Central memory CD8-positive, alpha-beta T cell (primary cell): Measurements from ENCODE around the gene EHMT1.

ENCODE experiments used
- ATAC-seq: fragments of 150-1000 bp; cut with Tn5 transposase; replicated peaks from 2 replicates; pipeline ENCODE4 v1.10.0; 2022; ENCODE audit warnings: mild to moderate bottlenecking, moderate FRiP score, moderate number of reproducible peaks; ENCODE audit not compliant: poor library complexity, severe bottlenecking; ENCODE audit errors: extremely low read depth
- DNase-seq, 2 donors: peaks; one replicate each; pipeline ENCODE4 v3.0.0; 2021; ENCODE audit warnings: low spot score in 2 of 2
- H3K27ac Mint-ChIP-seq: one replicate; pipeline ENCODE4 v1.8.0; 2022; ENCODE audit warnings: low read depth, mild to moderate bottlenecking, moderate library complexity, mixed read lengths
- H3K27me3 Mint-ChIP-seq: one replicate; pipeline ENCODE4 v1.8.0; 2022; ENCODE audit warnings: mixed read lengths
- H3K36me3 Mint-ChIP-seq: one replicate; pipeline ENCODE4 v1.8.0; 2022; ENCODE audit warnings: mild to moderate bottlenecking, moderate library complexity, mixed read lengths; ENCODE audit not compliant: insufficient read depth
- H3K4me1 Mint-ChIP-seq: one replicate; pipeline ENCODE4 v1.8.0; 2022; ENCODE audit warnings: mixed read lengths
- H3K4me3 Mint-ChIP-seq: one replicate; pipeline ENCODE4 v1.8.0; 2022; ENCODE audit warnings: mild to moderate bottlenecking, moderate library complexity, mixed read lengths
- H3K9me3 Mint-ChIP-seq: one replicate; pipeline ENCODE4 v1.8.0; 2022; ENCODE audit warnings: mixed read lengths

EHMT1 gene

GRCh38 chr9:137786511-137786920 lies 167.7 kb downstream of the EHMT1 start:
- H3K27me3 Mint-ChIP-seq, result no peaks in the 10 kb centered on the region
- H3K36me3 Mint-ChIP-seq, result peaks cover 32% of the 10 kb centered on the region
- no peak overlapping the region for H3K27ac Mint-ChIP-seq
- no peaks in the 10 kb centered on the region for H3K9me3 Mint-ChIP-seq
- H3K4me3 Mint-ChIP-seq, result no peak overlapping the region
- ATAC-seq (no peak), DNase-seq (no peak)
- H3K4me1 Mint-ChIP-seq, result peaks cover 20% of the 10 kb centered on the region

GRCh38 chr9:137787381-137787780 lies 168.6 kb downstream of the EHMT1 start:
- no peak for ATAC-seq
- Mint-ChIP-seq H3K4me1 (peaks cover 20% of the 10 kb centered on the region), H3K9me3 (no peaks in the 10 kb centered on the region), H3K27me3 (no peaks in the 10 kb centered on the region), H3K27ac (no peak overlapping the region), H3K36me3 (peaks cover 31% of the 10 kb centered on the region), H3K4me3 (no peak overlapping the region)
- no peak for DNase-seq

DNA sequence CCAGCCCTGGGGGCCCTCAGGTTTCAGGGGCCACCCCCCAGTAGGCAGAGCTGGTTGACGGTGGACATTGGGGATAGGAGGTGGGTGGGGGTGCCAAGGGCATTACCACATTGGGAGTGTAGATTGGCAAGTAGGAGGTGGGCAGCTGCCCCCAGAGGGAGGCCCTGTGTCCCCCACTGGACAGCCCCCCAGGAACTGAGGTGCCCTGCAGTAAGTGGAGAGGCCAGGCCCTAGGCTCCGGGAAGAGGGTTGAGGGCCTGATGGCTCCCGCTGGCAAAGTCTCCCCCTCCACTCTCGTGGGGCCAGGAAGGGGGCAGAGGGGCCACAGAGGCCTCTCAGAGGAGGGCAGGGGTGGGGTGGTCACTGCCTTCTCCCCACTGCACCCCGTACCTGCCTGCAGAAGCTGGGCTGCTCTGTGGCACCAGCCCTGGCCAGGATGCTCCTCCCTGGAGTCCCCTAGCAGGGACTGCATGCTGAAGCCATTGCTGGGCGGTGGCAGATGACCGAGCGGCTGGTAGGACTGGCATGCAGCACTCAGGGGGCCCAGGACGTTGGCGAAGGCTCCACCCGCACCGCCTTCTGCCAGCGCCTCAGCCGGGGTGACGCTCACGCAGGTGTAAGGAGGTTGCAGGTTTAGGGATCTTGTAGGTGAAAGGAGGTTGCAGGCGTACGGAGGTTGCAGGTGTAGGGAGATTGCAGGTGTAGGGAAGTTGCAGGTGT lies 169.1 kb downstream of the EHMT1 start:
- no peak for DNase-seq
- Mint-ChIP-seq H3K36me3 (peaks cover 30% of the 10 kb centered on the region), H3K9me3 (no peaks in the 10 kb centered on the region), H3K27ac (no peak overlapping the region), H3K4me3 (no peak overlapping the region), H3K4me1 (peaks cover 14% of the 10 kb centered on the region), H3K27me3 (no peaks in the 10 kb centered on the region)
- ATAC-seq, result no peak

GRCh38 chr9:137788561-137789294 lies 169.9 kb downstream of the EHMT1 start:
- Mint-ChIP-seq H3K4me3 (no peak overlapping the region), H3K27ac (peak overlapping the region; percentile 81), H3K27me3 (no peaks in the 10 kb centered on the region), H3K36me3 (peaks cover 30% of the 10 kb centered on the region), H3K9me3 (no peaks in the 10 kb centered on the region), H3K4me1 (peaks cover 13% of the 10 kb centered on the region)
- ATAC-seq, result no peak
- no peak for DNase-seq

DNA sequence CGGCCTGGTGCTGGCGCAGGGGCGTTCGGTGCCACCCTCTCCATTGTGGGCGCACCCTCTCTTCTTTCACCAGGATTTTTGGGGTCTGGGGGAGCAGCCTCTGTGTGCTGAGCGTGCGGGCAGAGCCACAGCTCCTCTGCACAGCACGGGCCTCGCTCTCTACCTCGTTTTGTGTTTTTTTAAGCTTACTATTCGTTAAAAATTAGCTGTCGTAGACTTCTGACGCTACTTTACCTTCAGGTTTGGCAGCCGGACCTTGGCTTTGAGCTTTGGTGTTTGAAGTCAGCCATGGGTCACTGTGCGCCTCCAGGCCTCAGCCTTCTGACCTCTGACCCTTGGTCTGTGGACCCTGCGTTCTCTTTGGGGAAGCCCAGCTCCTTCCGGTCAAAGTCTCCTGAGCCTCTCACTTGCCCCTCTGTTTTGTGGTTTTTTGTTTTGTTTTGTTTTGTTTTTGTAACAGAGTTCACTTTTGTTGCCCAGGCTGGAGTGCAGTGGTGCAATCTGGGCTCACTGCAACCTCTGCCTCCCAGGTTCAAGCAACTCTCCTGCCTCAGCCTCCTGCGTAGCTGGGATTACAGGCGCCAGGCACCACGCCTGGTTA lies 170.6 kb downstream of the EHMT1 start:
- no peak for ATAC-seq
- H3K4me1 Mint-ChIP-seq, result peaks cover 10% of the 10 kb centered on the region
- no peak for DNase-seq
- peak overlapping the region; percentile 81 for H3K27ac Mint-ChIP-seq
- H3K36me3 Mint-ChIP-seq, result peaks cover 29% of the 10 kb centered on the region
- no peaks in the 10 kb centered on the region for H3K27me3 Mint-ChIP-seq
- no peaks in the 10 kb centered on the region for H3K9me3 Mint-ChIP-seq
- H3K4me3 Mint-ChIP-seq, result no peak overlapping the region

DNA sequence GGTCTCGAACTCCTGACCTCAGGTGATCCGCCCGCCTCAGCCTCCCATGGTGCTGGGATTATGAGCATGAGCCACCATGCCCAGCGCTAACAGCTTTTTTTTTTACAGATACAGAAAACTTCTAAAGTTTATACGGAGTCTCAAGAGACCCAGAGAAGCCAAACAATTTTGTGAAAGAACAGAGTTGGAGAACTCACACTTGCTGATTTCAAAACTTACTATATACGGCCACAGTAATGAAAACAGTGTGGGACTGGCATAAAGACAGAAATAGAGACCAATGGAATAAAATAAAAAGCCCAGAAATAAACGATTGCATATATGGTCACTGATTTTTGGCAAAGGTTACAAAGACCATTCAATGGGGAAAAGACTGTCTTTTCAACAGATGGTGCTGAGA lies 173.1 kb downstream of the EHMT1 start:
- no peak for ATAC-seq
- no peaks in the 10 kb centered on the region for H3K9me3 Mint-ChIP-seq
- no peak for DNase-seq
- no peak overlapping the region for H3K4me3 Mint-ChIP-seq
- peaks cover 13% of the 10 kb centered on the region for H3K4me1 Mint-ChIP-seq
- no peaks in the 10 kb centered on the region for H3K27me3 Mint-ChIP-seq
- H3K36me3 Mint-ChIP-seq, result peaks cover 40% of the 10 kb centered on the region
- H3K27ac Mint-ChIP-seq, result no peak overlapping the region

DNA sequence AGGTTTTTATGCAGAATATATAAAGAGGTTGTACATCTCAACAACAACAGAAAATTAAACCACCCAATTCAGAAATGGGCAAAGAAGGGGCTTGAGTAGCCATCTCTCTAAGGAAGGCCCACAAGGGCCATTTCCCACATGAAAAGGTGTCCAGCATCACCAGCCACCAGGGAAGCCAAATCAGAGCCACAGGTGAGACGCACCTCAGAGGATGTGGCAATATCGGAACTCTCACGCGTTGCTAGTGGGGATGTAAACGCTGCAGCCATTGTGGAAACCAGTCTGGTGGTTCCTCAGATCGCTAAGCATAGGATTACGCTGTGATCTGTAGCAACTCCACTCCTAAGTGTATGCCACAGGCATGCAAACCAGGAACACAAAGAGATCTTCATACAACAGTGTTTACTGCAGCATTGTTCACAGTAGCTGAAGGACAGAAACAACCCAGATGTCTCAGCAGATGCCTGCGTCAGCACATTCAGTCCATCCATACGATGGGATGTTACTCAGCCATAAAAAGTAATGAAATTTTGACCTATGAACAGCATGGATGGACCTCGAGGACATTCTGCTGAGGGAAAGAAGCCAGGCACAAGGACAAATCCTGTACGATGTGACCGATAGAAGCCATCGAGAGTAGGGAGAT lies 174.5 kb downstream of the EHMT1 start:
- H3K27ac Mint-ChIP-seq, result no peak overlapping the region
- ATAC-seq (no peak), DNase-seq (no peak)
- peaks cover 15% of the 10 kb centered on the region for H3K4me1 Mint-ChIP-seq
- no peaks in the 10 kb centered on the region for H3K27me3 Mint-ChIP-seq
- peaks cover 43% of the 10 kb centered on the region for H3K36me3 Mint-ChIP-seq
- no peak overlapping the region for H3K4me3 Mint-ChIP-seq
- H3K9me3 Mint-ChIP-seq, result no peaks in the 10 kb centered on the region

DNA sequence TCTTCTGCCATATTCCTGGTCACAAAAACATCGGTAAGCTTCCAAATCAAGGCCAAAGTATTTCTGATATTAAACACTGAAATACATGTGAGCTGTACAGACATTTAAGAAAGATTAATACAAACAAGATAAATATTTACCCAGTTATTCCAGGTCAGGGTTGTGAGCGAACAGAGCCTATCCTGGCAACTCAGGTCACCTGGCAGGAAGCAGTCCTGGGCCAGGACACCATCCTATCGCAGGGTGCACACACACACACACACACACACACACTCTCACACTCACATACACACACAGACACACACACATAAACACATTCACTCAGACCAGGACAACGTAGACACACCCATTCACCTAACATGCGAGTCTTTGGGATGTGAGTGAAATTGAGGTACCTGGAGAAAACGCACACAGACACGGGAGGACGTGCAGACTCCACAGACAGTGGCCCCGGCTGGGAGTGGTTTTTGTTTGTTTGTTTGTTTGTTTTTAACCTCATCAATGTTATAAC lies 176.4 kb downstream of the EHMT1 start:
- H3K36me3 Mint-ChIP-seq, result peaks cover 41% of the 10 kb centered on the region
- no peak overlapping the region for H3K4me3 Mint-ChIP-seq
- no peaks in the 10 kb centered on the region for H3K9me3 Mint-ChIP-seq
- H3K27me3 Mint-ChIP-seq, result no peaks in the 10 kb centered on the region
- H3K27ac Mint-ChIP-seq, result no peak overlapping the region
- DNase-seq, result no peak
- no peak for ATAC-seq
- H3K4me1 Mint-ChIP-seq, result peaks cover 13% of the 10 kb centered on the region

- no peak for DNase-seq
- peaks cover 38% of the 10 kb centered on the region for H3K36me3 Mint-ChIP-seq
- peaks cover 13% of the 10 kb centered on the region for H3K4me1 Mint-ChIP-seq
- ATAC-seq, result no peak
- H3K9me3 Mint-ChIP-seq, result no peaks in the 10 kb centered on the region
- H3K27ac Mint-ChIP-seq, result no peak overlapping the region
- no peaks in the 10 kb centered on the region for H3K27me3 Mint-ChIP-seq
- no peak overlapping the region for H3K4me3 Mint-ChIP-seq
These were observed 178.7 kb downstream of the EHMT1 start for GRCh38 chr9:137797206-137798120.

GRCh38 chr9:137798142-137798541 lies 179.3 kb downstream of the EHMT1 start:
- Mint-ChIP-seq H3K4me1 (peaks cover 13% of the 10 kb centered on the region), H3K4me3 (no peak overlapping the region), H3K36me3 (peaks cover 34% of the 10 kb centered on the region), H3K27me3 (no peaks in the 10 kb centered on the region), H3K27ac (no peak overlapping the region), H3K9me3 (no peaks in the 10 kb centered on the region)
- DNase-seq, result no peak
- no peak for ATAC-seq

DNA sequence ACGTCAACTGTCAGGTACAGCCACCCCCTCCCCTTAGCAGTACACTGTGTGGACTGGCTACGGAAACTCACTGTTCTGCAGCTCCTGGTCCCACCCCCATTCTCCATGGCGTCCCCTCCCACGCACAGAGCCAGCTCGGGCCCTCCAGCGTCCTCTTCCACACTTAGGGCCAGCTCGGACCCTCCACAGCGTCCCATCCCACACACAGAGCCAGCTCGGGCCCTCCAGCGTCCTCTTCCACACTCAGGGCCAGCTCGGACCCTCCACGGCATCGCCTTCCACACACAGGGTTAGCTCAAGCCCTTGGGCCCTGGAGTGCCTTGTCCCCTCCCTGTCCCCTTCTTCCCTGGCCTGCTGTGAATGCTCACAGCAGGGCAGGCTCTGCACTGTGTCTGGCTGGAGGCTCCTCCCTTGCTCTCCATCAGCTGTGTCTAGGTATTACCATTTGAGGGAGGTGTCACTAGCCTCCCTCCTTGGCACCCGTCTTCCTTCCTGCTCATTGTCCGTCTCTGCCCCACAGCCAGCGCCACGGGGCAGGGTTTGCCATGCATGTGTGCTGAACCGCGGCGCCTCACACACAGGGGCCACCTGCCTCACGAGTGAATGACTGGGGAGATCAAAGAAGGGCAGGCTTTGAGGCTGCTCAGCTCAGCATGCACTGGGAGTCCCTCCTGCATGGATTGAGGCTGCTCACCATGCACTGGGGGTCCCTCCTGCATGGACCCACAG lies 180.3 kb downstream of the EHMT1 start:
- DNase-seq, result no peak
- ATAC-seq, result no peak

More for the DNA sequence above, 180.3 kb downstream of the EHMT1 start:
- peaks cover 38% of the 10 kb centered on the region for H3K36me3 Mint-ChIP-seq
- H3K27me3 Mint-ChIP-seq, result no peaks in the 10 kb centered on the region
- H3K9me3 Mint-ChIP-seq, result no peaks in the 10 kb centered on the region
- H3K4me1 Mint-ChIP-seq, result peaks cover 13% of the 10 kb centered on the region
- H3K4me3 Mint-ChIP-seq, result no peak overlapping the region
- no peak overlapping the region for H3K27ac Mint-ChIP-seq
